A549 treated with GW870086 at 1 μM for 4 hours (cell line): ENCODE measurements around the gene FAM25A. TPM values are rescaled to one million over a fixed set of nuclear protein-coding genes. Genes with fewer than 3 reads are reported as not detected.

Source experiments
- total RNA-seq: library from RNA; stranded (reverse); fragments of 200-300 nt; extraction: Qiagen RNA extraction; gene quantifications from 5 replicates; pipeline ENCODE4 v1.2.3, GENCODE V29; 2022; ENCODE audit warnings: low read depth

Gene FAM25A
- total RNA-seq, result not detected in 5 replicates

DNA sequence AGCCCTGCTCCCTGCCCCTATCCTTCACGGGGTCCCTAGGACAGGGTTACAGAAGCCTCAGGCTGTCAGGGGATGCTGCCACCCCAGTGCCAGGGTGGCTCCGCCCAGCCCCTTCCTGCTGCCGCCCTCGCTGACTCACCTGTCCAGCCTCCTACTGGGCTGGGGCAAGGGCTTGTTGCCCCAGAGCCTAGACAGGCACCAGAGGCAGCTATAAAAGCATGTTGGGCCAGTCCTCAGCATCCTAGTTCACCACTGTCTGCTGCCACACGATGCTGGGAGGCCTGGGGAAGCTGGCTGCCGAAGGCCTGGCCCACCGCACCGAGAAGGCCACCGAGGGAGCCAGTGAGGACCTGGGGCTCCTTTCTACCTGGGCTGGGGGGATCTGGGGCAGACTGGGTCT is at the start of gene FAM25A:
FAM25A (plus strand) TSS at position 239 of the 400 bp plus-strand sequence; CDS start at position 270, 31 bp downstream.

Other genes with a start within 250 kb of the FAM25A start
- 0.63 to 1.9 TPM (median 0.89 TPM) in 5 replicates for gene MMRN2, start 62.7 kb upstream of the FAM25A start, total RNA-seq
- 10.0 to 15.0 TPM (median 13.9 TPM) in 5 replicates for gene SNCG, start 61.7 kb upstream of the FAM25A start, total RNA-seq
- gene ADIRF, start 51.8 kb upstream of the FAM25A start, total RNA-seq, result not detected in 5 replicates
- gene GLUD1, start 74.5 kb downstream of the FAM25A start, total RNA-seq, result 82.5 to 102 TPM (median 96.3 TPM) in 5 replicates
- 23.6 to 28.4 TPM (median 26.6 TPM) in 5 replicates for gene SHLD2, start 74.9 kb downstream of the FAM25A start, total RNA-seq
- gene NUTM2A, start 205.2 kb downstream of the FAM25A start, total RNA-seq, result 0.10 to 0.21 TPM (median 0.16 TPM) in 3 of 5 replicates, not detected in the others